Gastroesophageal sphincter (tissue), 4 donors: ENCODE measurements around the gene UBR1. TPM values are rescaled to one million over a fixed set of nuclear protein-coding genes. Genes with fewer than 3 reads are reported as not detected.
"Not testable (repeated sequence)": the region's sequence is repeated elsewhere in the genome, so short reads cannot be mapped to it uniquely, and the experiment has no call there.

Source experiments
- ATAC-seq: fragments of 150-250 bp; one replicate; pipeline ENCODE4 v1.9.1; 2016; ENCODE audit warnings: mild to moderate bottlenecking, moderate library complexity
- H3K27ac ChIP-seq, 4 donors: fragments of 200-600 bp; sonication (generic) in 3 of 4; 1 replicate in 3 of 4; 2 replicates in 1 of 4; pipeline ENCODE4 v1.5.1; 2016 to 2019
- H3K27me3 ChIP-seq: fragments of 200-600 bp; sonication (generic); one replicate; pipeline ENCODE4 v1.5.1; 2019
- H3K36me3 ChIP-seq, 2 donors: fragments of 200-600 bp; sonication (generic); one replicate each; pipeline ENCODE4 v1.5.1; 2019; ENCODE audit warnings: control low read depth in 1 of 2
- H3K4me1 ChIP-seq, 3 donors: fragments of 200-600 bp; sonication (generic); 1 replicate in 2 of 3; 2 replicates in 1 of 3; pipeline ENCODE4 v1.5.1; 2016 to 2019; ENCODE audit warnings: control low read depth in 2 of 3
- H3K4me3 ChIP-seq, 2 donors: fragments of 200-600 bp; sonication (generic); one replicate each; pipeline ENCODE4 v1.5.1; 2019; ENCODE audit warnings: mild to moderate bottlenecking in 1 of 2, moderate library complexity in 1 of 2
- H3K9me3 ChIP-seq, 3 donors: fragments of 200-600 bp; sonication (generic); one replicate each; pipeline ENCODE4 v1.5.1; 2017 to 2019; ENCODE audit warnings: control low read depth in 2 of 3
- EP300 ChIP-seq: sonication (generic); formaldehyde crosslinking; IDR thresholded peaks from one replicate; pipeline ENCODE4 v1.6.1; 2017; ENCODE audit warnings: antibody characterized with exemption, mild to moderate bottlenecking
- POLR2A ChIP-seq, 2 donors: fragments of 450-650 bp; IDR thresholded peaks; one replicate each; pipeline ENCODE4 v1.6.1; 2017; ENCODE audit warnings: antibody characterized with exemption in 2 of 2, mild to moderate bottlenecking in 2 of 2, moderate library complexity in 1 of 2
- POLR2AphosphoS5 ChIP-seq: sonication (generic); formaldehyde crosslinking; IDR thresholded peaks from one replicate; pipeline ENCODE4 v1.6.1; 2017; ENCODE audit warnings: antibody characterized with exemption
- WGBS, 2 donors: methylation state at CpG; one replicate each; pipeline ENCODE4 v1.1.5; 2018; ENCODE audit warnings: low coverage in 1 of 2; 5-methylcytosine and 5-hydroxymethylcytosine counted together
- total RNA-seq, 4 donors: library from RNA; depleted of rRNA; stranded (reverse); fragments of >200 nt; gene quantifications; one replicate each; pipeline ENCODE4 v1.1.0, GENCODE V29; 2016
- TF ChIP-seq, protein P1 (sequence below), 4 experiments: fragments of 200-600 bp in 2 of 4; fragments of 450-650 bp in 2 of 4; sonication (generic) in 1 of 4; IDR thresholded peaks; one replicate each; pipeline ENCODE4 v1.5.1; 2017 to 2019; ENCODE audit warnings: antibody characterized with exemption in 4 of 4, mild to moderate bottlenecking in 2 of 4, moderate library complexity in 2 of 4

Gene UBR1
- total RNA-seq, 4 donors from 2014 or later, result 24.0 to 46.1 (median 31.5) TPM

DNA sequence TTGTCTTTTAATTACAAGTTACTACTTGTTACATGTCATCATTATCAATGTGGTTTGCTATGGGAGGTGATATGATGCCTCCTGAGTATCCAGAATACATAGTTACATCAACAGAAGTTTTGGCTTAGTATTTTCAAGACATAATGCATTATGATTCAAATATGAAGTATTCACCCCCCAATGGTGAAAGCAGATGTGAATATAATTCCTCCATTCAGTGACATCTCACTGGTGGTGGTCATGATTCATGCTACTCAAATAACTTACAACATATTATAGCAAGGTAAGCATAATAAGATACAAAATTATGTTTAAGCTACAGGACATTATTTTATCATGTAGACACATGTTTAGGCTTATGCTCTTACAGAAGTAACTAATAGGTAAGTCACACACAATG lies 150.3 kb downstream of the UBR1 start:
- Histone ChIP-seq H3K27ac (no peak overlapping the region), H3K36me3 (peaks cover 3 to 98% of the 10 kb centered on the region in 2 donors)
- TF ChIP-seq EP300 (no peak), POLR2AphosphoS5 (no peak), POLR2A (IDR thresholded peaks at IDR 0.05) (no peak)
- TF ChIP-seq, protein P1, sequence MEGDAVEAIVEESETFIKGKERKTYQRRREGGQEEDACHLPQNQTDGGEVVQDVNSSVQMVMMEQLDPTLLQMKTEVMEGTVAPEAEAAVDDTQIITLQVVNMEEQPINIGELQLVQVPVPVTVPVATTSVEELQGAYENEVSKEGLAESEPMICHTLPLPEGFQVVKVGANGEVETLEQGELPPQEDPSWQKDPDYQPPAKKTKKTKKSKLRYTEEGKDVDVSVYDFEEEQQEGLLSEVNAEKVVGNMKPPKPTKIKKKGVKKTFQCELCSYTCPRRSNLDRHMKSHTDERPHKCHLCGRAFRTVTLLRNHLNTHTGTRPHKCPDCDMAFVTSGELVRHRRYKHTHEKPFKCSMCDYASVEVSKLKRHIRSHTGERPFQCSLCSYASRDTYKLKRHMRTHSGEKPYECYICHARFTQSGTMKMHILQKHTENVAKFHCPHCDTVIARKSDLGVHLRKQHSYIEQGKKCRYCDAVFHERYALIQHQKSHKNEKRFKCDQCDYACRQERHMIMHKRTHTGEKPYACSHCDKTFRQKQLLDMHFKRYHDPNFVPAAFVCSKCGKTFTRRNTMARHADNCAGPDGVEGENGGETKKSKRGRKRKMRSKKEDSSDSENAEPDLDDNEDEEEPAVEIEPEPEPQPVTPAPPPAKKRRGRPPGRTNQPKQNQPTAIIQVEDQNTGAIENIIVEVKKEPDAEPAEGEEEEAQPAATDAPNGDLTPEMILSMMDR (IDR thresholded peaks at IDR 0.05), result no peak

DNA sequence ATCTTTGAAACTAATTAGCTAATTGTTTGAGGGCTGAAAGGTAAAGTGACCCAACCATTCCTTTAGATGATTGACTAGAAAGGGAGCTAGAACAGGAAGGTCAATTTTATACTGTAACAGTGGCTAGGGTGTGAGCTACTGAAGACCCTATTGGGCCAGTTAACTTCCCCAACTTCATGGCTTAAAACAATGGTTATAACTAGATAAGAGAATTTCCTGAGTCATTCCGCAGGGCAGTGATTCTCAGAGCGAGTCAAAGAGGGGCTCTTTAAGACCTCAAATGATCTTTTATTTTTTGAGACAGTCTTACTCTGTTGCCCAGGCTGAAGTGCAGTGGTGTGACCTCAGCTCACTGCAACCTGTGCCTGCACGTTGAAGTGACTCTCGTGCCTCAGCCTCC lies 151.5 kb downstream of the UBR1 start:
- no peak overlapping the region for H3K4me3 ChIP-seq
- H3K36me3 ChIP-seq, result peaks cover 3 to 98% of the 10 kb centered on the region in 2 donors
- 91 to 94% methylated on average over 4 of the region's 4 CpGs for whole genome bisulfite sequencing, 2 donors
- H3K9me3 ChIP-seq, result no peaks in the 10 kb centered on the region
- H3K27me3 ChIP-seq, result no peaks in the 10 kb centered on the region
- no peak for TF ChIP-seq EP300
- TF ChIP-seq, protein P1 (IDR thresholded peaks at IDR 0.05), result no peak
- no peak for TF ChIP-seq POLR2AphosphoS5
- TF ChIP-seq POLR2A (IDR thresholded peaks at IDR 0.05), result no peak
- ATAC-seq, result no peak
- no peaks in the 10 kb centered on the region for H3K4me1 ChIP-seq
- no peak overlapping the region for H3K27ac ChIP-seq

More for the DNA sequence above, 150.3 kb downstream of the UBR1 start:
- Histone ChIP-seq H3K4me3 (no peak overlapping the region), H3K9me3 (no peaks in the 10 kb centered on the region), H3K27me3 (no peaks in the 10 kb centered on the region), H3K4me1 (no peaks in the 10 kb centered on the region)
- ATAC-seq, result no peak

DNA sequence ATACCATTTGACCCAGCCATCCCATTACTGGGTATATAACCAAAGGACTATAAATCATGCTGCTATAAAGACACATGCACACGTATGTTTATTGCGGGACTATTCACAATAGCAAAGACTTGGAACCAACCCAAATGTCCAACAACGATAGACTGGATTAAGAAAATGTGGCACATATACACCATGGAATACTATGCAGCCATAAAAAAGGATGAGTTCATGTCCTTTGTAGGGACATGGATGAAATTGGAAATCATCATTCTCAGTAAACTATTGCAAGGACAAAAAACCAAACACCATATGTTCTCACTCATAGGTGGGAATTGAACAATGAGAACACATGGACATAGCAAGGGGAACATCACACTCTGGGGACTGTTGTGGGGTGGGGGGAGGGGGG lies 156.9 kb downstream of the UBR1 start:
- WGBS, 2 donors, result 60 to 100% methylated on average over 1 to 3 of the region's 3 CpGs
- H3K27me3 ChIP-seq, H3K4me1 ChIP-seq, H3K27ac ChIP-seq, H3K9me3 ChIP-seq, ATAC-seq, H3K4me3 ChIP-seq: not testable (repeated sequence)
- H3K36me3 ChIP-seq, result peaks cover 3 to 84% of the 10 kb centered on the region in 2 donors

DNA sequence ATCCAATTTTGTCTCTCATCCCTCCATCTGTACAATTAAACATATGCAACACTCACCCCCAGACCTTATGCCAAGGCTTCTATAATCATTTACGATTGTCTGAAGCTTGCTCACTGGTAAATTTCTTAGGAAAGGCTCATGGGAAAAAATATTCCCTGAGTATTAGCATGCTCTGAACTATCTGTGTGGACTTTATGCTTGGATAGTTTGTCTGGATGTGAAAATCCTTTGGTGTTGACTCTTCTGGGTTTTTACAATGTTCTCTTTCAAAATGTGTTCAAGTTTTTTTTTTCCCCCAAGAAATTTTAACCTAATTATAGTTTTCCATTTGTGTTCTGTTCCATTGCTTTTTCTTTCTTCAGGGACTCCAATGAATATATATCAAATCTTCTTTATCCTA lies 165.3 kb downstream of the UBR1 start:
- TF ChIP-seq EP300 (no peak), POLR2AphosphoS5 (no peak), POLR2A (IDR thresholded peaks at IDR 0.05) (no peak)
- TF ChIP-seq, protein P1 (IDR thresholded peaks at IDR 0.05), result no peak

DNA sequence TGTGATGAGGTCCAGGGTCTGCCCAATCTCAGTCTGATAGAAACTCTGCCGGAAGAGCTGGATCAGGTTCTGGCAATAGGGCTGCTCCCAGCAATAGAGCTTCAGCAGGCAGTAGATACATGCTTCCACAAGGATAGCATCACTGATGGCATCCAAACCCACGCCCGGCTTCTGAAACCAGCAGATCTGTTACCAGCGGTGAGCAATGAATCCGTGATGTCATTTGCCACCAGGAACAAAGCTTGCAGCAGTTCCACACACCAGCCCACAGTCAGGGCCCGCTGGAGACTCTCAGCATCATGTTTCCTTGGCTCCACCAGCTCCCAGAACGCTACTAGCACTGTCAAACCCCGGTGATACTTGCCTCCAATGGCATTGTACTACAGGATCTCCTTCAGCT lies 166.0 kb downstream of the UBR1 start:
- Histone ChIP-seq H3K27ac (no peak overlapping the region), H3K27me3 (no peaks in the 10 kb centered on the region), H3K4me3 (no peak overlapping the region), H3K9me3 (no peaks in the 10 kb centered on the region), H3K36me3 (peaks cover 0 to 17% of the 10 kb centered on the region in 2 donors), H3K4me1 (no peaks in the 10 kb centered on the region)
- WGBS, 2 donors, result 86 to 100% methylated on average over 1 to 5 of the region's 8 CpGs
- ATAC-seq, result no peak
- TF ChIP-seq POLR2AphosphoS5 (no peak), EP300 (no peak), POLR2A (IDR thresholded peaks at IDR 0.05) (no peak)
- TF ChIP-seq, protein P1 (IDR thresholded peaks at IDR 0.05), result no peak

More for the DNA sequence above, 165.3 kb downstream of the UBR1 start:
- Histone ChIP-seq H3K27ac (no peak overlapping the region), H3K4me3 (no peak overlapping the region), H3K9me3 (no peaks in the 10 kb centered on the region), H3K27me3 (no peaks in the 10 kb centered on the region), H3K36me3 (peaks cover 0 to 24% of the 10 kb centered on the region in 2 donors), H3K4me1 (no peaks in the 10 kb centered on the region)
- ATAC-seq, result no peak
- 88 to 89% methylated on average over 1 of the region's 1 CpG for WGBS, 2 donors

DNA sequence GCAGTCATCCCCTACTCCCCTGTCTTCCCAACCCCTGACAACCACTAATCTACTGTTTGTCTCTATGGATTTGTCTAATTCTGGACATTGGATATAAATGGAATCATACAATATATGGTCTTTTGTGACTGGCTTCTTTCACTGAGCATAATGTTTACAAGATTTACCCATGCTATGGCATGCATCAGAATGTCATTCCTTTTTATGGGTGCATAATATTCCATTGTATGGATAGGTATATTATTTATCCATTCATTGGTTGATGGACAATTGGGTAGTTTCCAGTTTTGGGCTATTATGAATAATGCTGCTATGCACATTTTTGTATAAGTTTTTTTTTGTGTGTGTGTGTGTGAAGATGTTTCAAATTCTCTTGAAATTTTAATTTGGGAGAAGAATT lies 168.7 kb downstream of the UBR1 start:
- ATAC-seq, result no peak
- Histone ChIP-seq H3K4me1 (no peaks in the 10 kb centered on the region), H3K27ac (no peak overlapping the region), H3K4me3 (no peak overlapping the region), H3K27me3 (no peaks in the 10 kb centered on the region), H3K9me3 (no peaks in the 10 kb centered on the region), H3K36me3 (no peaks in the 10 kb centered on the region)
- TF ChIP-seq POLR2AphosphoS5 (no peak), EP300 (no peak), POLR2A (IDR thresholded peaks at IDR 0.05) (no peak)
- TF ChIP-seq, protein P1 (IDR thresholded peaks at IDR 0.05), result no peak
